Thyroid gland (tissue), 4 donors: ENCODE data around the gene NALF2. TPM values are rescaled to one million over a fixed set of nuclear protein-coding genes. Genes with fewer than 3 reads are reported as not detected.

Source experiments
- DNase-seq, 2 donors: peaks; one replicate each; pipeline ENCODE4 v3.0.0-alpha.2; 2019
- H3K27ac ChIP-seq, 3 donors: fragments of 200-600 bp; sonication (generic); 1 replicate in 2 of 3; 2 replicates in 1 of 3; pipeline ENCODE4 v1.5.1; 2016 to 2019; ENCODE audit warnings: mild to moderate bottlenecking in 1 of 3, moderate library complexity in 1 of 3
- H3K27me3 ChIP-seq: fragments of 200-600 bp; sonication (generic); one replicate; pipeline ENCODE4 v1.5.1; 2019
- H3K36me3 ChIP-seq, 2 donors: fragments of 200-600 bp; sonication (generic); one replicate each; pipeline ENCODE4 v1.5.1; 2016 to 2019
- H3K4me1 ChIP-seq, 2 donors: fragments of 200-600 bp; sonication (generic); one replicate each; pipeline ENCODE4 v1.5.1; 2017 to 2019
- H3K4me3 ChIP-seq, 3 donors: fragments of 200-600 bp; sonication (generic); replicated peaks in 1 of 3; 1 replicate in 2 of 3; 2 replicates in 1 of 3; pipeline ENCODE4 v1.5.1; 2016; ENCODE audit warnings: mild to moderate bottlenecking in 1 of 3
- H3K9me3 ChIP-seq: fragments of 200-600 bp; sonication (generic); one replicate; pipeline ENCODE4 v1.5.1; 2017
- POLR2A ChIP-seq, 2 donors: fragments of 450-650 bp; IDR thresholded peaks; one replicate each; pipeline ENCODE4 v1.6.1; 2017; ENCODE audit warnings: antibody characterized with exemption in 2 of 2, mild to moderate bottlenecking in 2 of 2, moderate library complexity in 1 of 2
- WGBS, 2 donors: methylation state at CpG; one replicate each; pipeline ENCODE4 v1.1.5; 2017; 5-methylcytosine and 5-hydroxymethylcytosine counted together
- intact Hi-C: fragments of 100-400 bp; cut with DNase I; formaldehyde crosslinking; loops from one replicate; pipeline ENCODE4 v1.15.1; 2023
- total RNA-seq, 4 donors: library from RNA; depleted of rRNA; stranded (reverse); fragments of >200 nt; gene quantifications; one replicate each; pipeline ENCODE4 v1.2.3, GENCODE V29; 2016
- TF ChIP-seq, protein P1 (sequence below), 6 experiments: fragments of 200-600 bp in 3 of 6; fragments of 450-650 bp in 3 of 6; sonication (generic) in 3 of 6; IDR thresholded peaks; one replicate each; pipeline ENCODE4 v1.5.1; 2016 to 2019; ENCODE audit warnings: antibody characterized with exemption in 6 of 6, mild to moderate bottlenecking in 2 of 6, inconsistent platforms in 1 of 6, moderate library complexity in 1 of 6

NALF2 gene
- total RNA-seq, 4 donors from 2014 or later: 2.8 to 26.1 (median 19.5) TPM

DNA sequence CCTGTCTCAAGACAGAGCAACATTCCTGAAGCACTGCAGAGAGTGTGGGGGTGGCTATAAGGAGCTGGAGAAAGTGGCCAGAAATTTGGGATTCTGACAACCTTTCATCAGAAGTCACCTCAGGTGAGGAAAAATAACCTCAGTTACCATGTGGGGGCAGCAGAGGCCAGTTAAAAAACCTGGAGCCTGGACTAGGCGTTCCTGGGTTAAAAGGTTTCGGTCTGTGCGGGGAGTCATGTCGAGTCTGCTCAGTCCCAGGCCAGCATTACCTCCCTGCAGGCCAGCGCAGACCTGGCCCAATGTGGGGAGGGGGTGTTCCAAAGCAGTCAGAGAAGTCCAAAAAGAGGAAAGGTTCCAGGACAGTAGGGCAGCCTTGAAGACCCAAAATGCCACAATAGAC lies 10.9 kb upstream of the NALF2 start:
- Histone ChIP-seq H3K27me3 (no peaks in the 10 kb centered on the region), H3K4me3 (no peak overlapping the region), H3K27ac (no peak overlapping the region), H3K9me3 (no peaks in the 10 kb centered on the region), H3K4me1 (no peaks in the 10 kb centered on the region), H3K36me3 (no peaks in the 10 kb centered on the region)
- peak; percentile 36 to 54 for DNase-seq
- 3 to 8% methylated on average over 5 of the region's 5 CpGs for WGBS, 2 donors
- intact Hi-C loops: loop anchor here (5.0 kb wide), 2 partner anchors 129 to 604 kb away; no protein-coding TSS in a partner anchor
- TF ChIP-seq POLR2A (IDR thresholded peaks at IDR 0.05): no peak
- TF ChIP-seq, protein P1, sequence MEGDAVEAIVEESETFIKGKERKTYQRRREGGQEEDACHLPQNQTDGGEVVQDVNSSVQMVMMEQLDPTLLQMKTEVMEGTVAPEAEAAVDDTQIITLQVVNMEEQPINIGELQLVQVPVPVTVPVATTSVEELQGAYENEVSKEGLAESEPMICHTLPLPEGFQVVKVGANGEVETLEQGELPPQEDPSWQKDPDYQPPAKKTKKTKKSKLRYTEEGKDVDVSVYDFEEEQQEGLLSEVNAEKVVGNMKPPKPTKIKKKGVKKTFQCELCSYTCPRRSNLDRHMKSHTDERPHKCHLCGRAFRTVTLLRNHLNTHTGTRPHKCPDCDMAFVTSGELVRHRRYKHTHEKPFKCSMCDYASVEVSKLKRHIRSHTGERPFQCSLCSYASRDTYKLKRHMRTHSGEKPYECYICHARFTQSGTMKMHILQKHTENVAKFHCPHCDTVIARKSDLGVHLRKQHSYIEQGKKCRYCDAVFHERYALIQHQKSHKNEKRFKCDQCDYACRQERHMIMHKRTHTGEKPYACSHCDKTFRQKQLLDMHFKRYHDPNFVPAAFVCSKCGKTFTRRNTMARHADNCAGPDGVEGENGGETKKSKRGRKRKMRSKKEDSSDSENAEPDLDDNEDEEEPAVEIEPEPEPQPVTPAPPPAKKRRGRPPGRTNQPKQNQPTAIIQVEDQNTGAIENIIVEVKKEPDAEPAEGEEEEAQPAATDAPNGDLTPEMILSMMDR (IDR thresholded peaks at IDR 0.05): peak in 4 of 6 experiments; percentile 33 to 67 (median 52)

DNA sequence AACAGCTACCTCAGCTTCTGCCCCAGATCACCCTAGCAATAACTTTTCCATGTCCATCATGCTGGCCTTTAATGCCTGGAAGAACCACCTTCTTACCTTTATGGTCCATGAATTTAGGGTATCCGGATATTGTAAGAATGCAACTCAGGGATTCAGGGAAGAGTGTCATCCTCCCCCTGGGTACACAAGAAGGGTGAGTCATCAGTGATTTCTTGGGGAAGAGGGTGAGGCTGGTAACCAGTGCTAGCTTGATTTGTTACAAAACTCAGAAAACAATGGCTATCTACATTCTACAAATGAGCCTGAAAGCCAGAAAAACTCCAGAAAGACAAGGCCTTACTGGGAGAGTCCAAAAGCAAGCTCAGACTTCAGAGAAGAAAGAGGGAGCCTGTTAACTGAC lies 10.4 kb upstream of the NALF2 start:
- TF ChIP-seq, protein P1 (IDR thresholded peaks at IDR 0.05): no peak
- TF ChIP-seq POLR2A (IDR thresholded peaks at IDR 0.05): no peak
- Histone ChIP-seq H3K9me3 (no peaks in the 10 kb centered on the region), H3K36me3 (no peaks in the 10 kb centered on the region), H3K27ac (no peak overlapping the region), H3K4me3 (no peak overlapping the region), H3K4me1 (no peaks in the 10 kb centered on the region), H3K27me3 (no peaks in the 10 kb centered on the region)
- intact Hi-C loops: loop anchor here (5.0 kb wide), 2 partner anchors 129 to 604 kb away; no protein-coding TSS in a partner anchor
- DNase-seq: no peak
- 56 to 86% methylated on average over 1 of the region's 1 CpG for WGBS, 2 donors

DNA sequence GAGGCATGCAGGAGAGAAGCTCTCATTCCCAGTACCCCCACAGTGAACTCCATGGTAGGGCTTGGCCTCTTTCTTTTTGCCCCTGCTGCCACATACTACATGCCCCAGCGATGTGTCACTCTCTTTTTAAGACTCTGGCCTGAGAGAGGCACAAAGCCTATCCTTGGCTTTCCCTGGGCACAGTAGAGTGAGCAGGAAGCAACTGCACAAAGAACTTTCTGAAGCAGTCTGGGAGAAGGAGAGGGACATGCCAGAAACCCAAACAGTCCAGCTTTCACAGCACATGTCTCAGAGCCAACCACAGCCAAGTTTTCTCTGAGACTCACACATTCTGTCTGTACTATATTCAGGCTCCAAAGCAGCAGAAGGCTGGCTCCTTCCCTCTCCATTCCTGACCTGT lies 7.9 kb upstream of the NALF2 start:
- no peaks in the 10 kb centered on the region for H3K36me3 ChIP-seq
- no peak overlapping the region for H3K4me3 ChIP-seq
- DNase-seq: peak; percentile 19 to 29
- H3K27ac ChIP-seq: no peak overlapping the region
- TF ChIP-seq, protein P1 (IDR thresholded peaks at IDR 0.05): no peak
- no peak for TF ChIP-seq POLR2A (IDR thresholded peaks at IDR 0.05)
- no peaks in the 10 kb centered on the region for H3K4me1 ChIP-seq
- no peaks in the 10 kb centered on the region for H3K9me3 ChIP-seq
- WGBS, 2 donors: 67% methylated on average over 1 of the region's 1 CpG; no CpG with 5 or more reads in 1 of the 2 donors
- H3K27me3 ChIP-seq: no peaks in the 10 kb centered on the region
- intact Hi-C loops: no loop called here

GRCh38 chrX:69501429-69501828 lies 2.7 kb upstream of the NALF2 start:
- Histone ChIP-seq H3K27ac (no peak overlapping the region), H3K4me1 (no peaks in the 10 kb centered on the region), H3K9me3 (no peaks in the 10 kb centered on the region), H3K4me3 (no peak overlapping the region), H3K36me3 (no peaks in the 10 kb centered on the region), H3K27me3 (no peaks in the 10 kb centered on the region)
- WGBS, 2 donors: 18 to 30% methylated on average over 3 of the region's 3 CpGs
- peak; percentile 82 to 85 for DNase-seq
- TF ChIP-seq, protein P1 (IDR thresholded peaks at IDR 0.05): no peak
- no peak for TF ChIP-seq POLR2A (IDR thresholded peaks at IDR 0.05)
- intact Hi-C loops: no loop called here

- TF ChIP-seq, protein P1 (IDR thresholded peaks at IDR 0.05): peak in 3 of 6 experiments; percentile 12 to 41 (median 20)
- no peak for TF ChIP-seq POLR2A (IDR thresholded peaks at IDR 0.05)
- WGBS, 2 donors: 29 to 49% methylated on average over 7 to 10 of the region's 16 CpGs
- Histone ChIP-seq H3K27ac (peak overlapping the region in 2 of 3 donors; percentile 44 to 57), H3K4me3 (peak overlapping the region in 1 of 3 donors; percentile 41), H3K36me3 (no peaks in the 10 kb centered on the region), H3K4me1 (no peaks in the 10 kb centered on the region), H3K27me3 (no peaks in the 10 kb centered on the region), H3K9me3 (no peaks in the 10 kb centered on the region)
- peak; percentile 79 for DNase-seq
- intact Hi-C loops: no loop called here
Measured at GRCh38 chrX:69503228-69503781, 821 bp upstream of the NALF2 start.
